MCF 10A (cell line): Measurements from ENCODE around the gene WNT8A. TPM values are rescaled to one million over a fixed set of nuclear protein-coding genes. Genes with fewer than 3 reads are reported as not detected.

Experiments
- BruUV-seq: library from RNA; stranded (reverse); fragments of 400-500 nt; replicated peaks from 2 replicates; lab custom pipeline; 2021; lab: Mats Ljungman, UMichigan
- CTCF ChIA-PET: fragments of 300-600 bp; sonication (Branson Sonifier 250); formaldehyde crosslinking; extraction: SDS; loops from one replicate; lab custom pipeline; 2021; ENCODE audit warnings: antibody characterized with exemption, inconsistent platforms; lab: Yijun Ruan, JAX
- POLR2A ChIA-PET: fragments of 300-600, 350-650 bp; sonication (Branson Sonifier 250); formaldehyde crosslinking; extraction: SDS; loops from one replicate; lab custom pipeline; 2020; ENCODE audit warnings: antibody characterized with exemption, inconsistent platforms; lab: Yijun Ruan, JAX
- DNase-seq: peaks from one replicate; pipeline ENCODE4 v3.0.0-alpha.2; 2018; ENCODE audit not compliant: unreplicated experiment
- H3K27ac Mint-ChIP-seq: one replicate; pipeline ENCODE4 v1.8.0; 2022; ENCODE audit warnings: mild to moderate bottlenecking, low read depth, mixed read lengths; ENCODE audit not compliant: unreplicated experiment
- H3K27me3 Mint-ChIP-seq: one replicate; pipeline ENCODE4 v1.8.0; 2022; ENCODE audit warnings: mixed read lengths; ENCODE audit not compliant: insufficient read depth, unreplicated experiment
- H3K36me3 Mint-ChIP-seq: one replicate; pipeline ENCODE4 v1.8.0; 2022; ENCODE audit warnings: mild to moderate bottlenecking, moderate library complexity, mixed read lengths; ENCODE audit not compliant: insufficient read depth, unreplicated experiment
- H3K4me1 Mint-ChIP-seq: one replicate; pipeline ENCODE4 v1.8.0; 2022; ENCODE audit warnings: mixed read lengths; ENCODE audit not compliant: insufficient read depth, unreplicated experiment
- H3K4me3 Mint-ChIP-seq: one replicate; pipeline ENCODE4 v1.8.0; 2022; ENCODE audit warnings: mild to moderate bottlenecking, moderate library complexity, mixed read lengths; ENCODE audit not compliant: unreplicated experiment
- H3K9me3 Mint-ChIP-seq: one replicate; pipeline ENCODE4 v1.8.0; 2022; ENCODE audit warnings: mixed read lengths; ENCODE audit not compliant: unreplicated experiment
- intact Hi-C: fragments of 100-400 bp; cut with micrococcal nuclease; formaldehyde crosslinking; loops from 2 replicates; pipeline ENCODE4 v1.14.1; 2022
- total RNA-seq: library from RNA; stranded (reverse); gene quantifications from 2 replicates; pipeline ENCODE4 v1.2.3, GENCODE V29; 2022
- TF ChIP-seq, protein P1 (sequence below): fragments of 200-600 bp; IDR thresholded peaks from one replicate; pipeline ENCODE4 v1.8.0; 2022; ENCODE audit warnings: antibody characterized with exemption, mild to moderate bottlenecking; ENCODE audit not compliant: unreplicated experiment

WNT8A gene
- total RNA-seq, 1 experiment from 2014 or later: not detected

DNA sequence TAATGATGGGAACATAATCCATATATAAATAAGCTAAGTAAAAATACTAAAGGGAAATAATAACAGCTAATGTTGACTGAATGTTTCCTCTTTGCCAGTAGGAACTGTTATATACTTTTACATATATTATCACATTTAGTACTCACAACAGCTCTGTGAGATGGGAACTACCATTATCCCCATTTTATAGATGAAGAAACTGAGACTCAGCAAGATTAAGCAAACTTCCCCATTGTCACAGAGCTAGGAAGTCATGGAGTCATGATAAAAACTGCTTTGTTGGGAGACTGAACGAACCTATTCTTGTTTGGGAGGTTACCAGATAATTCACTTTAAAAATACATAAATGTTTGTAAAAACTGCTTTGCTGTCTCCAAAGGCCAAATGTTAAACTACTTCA, 23.4 kb downstream of the WNT8A start:
- Mint-ChIP-seq H3K9me3 (no peaks in the 10 kb centered on the region), H3K4me1 (peaks cover 5% of the 10 kb centered on the region), H3K27ac (no peak overlapping the region), H3K36me3 (no peaks in the 10 kb centered on the region), H3K4me3 (no peak overlapping the region), H3K27me3 (peaks cover 45% of the 10 kb centered on the region)
- POLR2A ChIA-PET: no interaction called here
- no peak for DNase-seq
- intact Hi-C loops: no loop called here
- TF ChIP-seq, protein P1, sequence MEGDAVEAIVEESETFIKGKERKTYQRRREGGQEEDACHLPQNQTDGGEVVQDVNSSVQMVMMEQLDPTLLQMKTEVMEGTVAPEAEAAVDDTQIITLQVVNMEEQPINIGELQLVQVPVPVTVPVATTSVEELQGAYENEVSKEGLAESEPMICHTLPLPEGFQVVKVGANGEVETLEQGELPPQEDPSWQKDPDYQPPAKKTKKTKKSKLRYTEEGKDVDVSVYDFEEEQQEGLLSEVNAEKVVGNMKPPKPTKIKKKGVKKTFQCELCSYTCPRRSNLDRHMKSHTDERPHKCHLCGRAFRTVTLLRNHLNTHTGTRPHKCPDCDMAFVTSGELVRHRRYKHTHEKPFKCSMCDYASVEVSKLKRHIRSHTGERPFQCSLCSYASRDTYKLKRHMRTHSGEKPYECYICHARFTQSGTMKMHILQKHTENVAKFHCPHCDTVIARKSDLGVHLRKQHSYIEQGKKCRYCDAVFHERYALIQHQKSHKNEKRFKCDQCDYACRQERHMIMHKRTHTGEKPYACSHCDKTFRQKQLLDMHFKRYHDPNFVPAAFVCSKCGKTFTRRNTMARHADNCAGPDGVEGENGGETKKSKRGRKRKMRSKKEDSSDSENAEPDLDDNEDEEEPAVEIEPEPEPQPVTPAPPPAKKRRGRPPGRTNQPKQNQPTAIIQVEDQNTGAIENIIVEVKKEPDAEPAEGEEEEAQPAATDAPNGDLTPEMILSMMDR: no peak
- CTCF ChIA-PET: interaction anchor here (0.6 to 1.5 kb wide), 6 partner anchors 22 to 298 kb away, joined by 3 to 11 read pairs (median 4); no protein-coding TSS in a partner anchor
- BruUV-seq: no TSS peak

DNA sequence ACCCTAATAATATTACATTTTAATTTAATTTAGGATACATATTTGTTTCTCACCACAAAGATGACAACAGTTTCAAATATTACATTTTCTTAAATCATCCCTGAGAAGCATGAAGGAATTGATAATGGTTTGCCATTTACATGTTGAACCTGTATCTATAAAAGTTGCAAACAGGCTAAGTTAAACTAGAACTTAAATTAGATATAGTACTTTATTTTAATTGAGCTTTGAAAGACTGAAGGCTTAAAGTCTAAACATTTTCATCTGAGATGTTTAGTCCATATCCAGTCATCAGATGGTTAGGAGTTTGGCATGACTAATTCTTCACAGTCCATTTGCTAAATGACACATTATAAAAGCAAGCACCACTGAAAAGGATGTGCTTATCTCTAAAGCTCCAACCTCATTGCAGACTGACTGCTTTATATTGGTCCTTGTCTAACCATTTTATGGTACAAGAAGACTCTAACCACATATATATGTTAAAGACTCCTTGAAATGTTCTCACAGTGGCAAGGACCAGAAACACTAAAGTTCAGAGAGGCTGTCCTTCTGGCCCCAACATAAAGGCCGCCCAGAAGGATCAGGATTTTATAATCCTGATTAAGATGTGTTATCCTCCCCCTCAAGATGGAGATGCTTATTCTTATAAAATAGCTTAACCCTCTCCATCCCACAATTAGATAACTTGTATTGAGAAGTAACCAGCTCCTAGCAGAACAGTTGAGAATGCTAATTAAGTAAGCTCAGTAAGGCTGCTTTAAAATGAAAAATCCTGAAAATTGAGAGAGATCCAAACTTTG, 25.8 kb downstream of the WNT8A start:
- TF ChIP-seq, protein P1: no peak

DNA sequence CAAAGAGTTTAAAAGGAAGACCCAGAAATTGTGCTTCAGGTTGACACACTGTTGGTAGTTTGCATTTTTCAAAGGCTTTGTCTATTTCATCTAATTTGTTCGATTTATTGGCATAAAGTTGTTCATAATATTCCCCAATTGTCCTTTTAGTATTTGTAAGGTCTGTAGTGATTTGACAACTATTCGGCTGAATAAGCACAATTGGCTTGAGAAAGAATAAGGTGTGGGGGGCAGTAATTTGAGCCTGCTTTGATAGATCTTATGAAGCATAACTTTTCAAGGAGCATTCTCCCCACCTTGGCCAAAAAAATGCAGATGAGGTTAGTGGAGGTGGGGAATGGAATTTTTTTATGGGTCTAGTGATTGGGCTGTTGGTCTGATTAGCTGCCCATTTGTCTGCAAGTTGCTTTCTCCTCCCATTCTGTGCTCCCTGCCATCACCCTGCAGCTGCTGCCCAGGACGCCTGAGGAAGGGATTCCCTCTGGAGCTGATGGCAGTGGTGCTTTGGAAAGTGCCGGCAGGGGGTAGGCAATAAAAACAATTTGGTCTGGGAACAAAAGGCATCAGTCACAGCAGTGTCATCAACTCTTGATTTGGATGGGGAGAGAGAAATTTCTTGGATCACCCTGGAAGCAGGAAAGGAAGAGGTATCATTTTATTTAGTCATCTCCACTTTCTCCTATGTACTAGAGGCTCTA, 26.6 kb downstream of the WNT8A start:
- CTCF ChIA-PET: interaction anchor here (0.7 to 3.5 kb wide), 8 partner anchors 14 to 244 kb away, joined by 3 to 18 read pairs (median 6); no protein-coding TSS in a partner anchor

More for the DNA sequence above, 25.8 kb downstream of the WNT8A start:
- BruUV-seq: no TSS peak
- Mint-ChIP-seq H3K9me3 (no peaks in the 10 kb centered on the region), H3K4me3 (no peak overlapping the region), H3K27ac (no peak overlapping the region), H3K4me1 (peaks cover 5% of the 10 kb centered on the region), H3K27me3 (peaks cover 39% of the 10 kb centered on the region), H3K36me3 (no peaks in the 10 kb centered on the region)
- no peak for DNase-seq
- POLR2A ChIA-PET: interaction anchor here (0.5 kb wide), 1 partner anchor 335 kb away, joined by 4 read pairs; no protein-coding TSS in a partner anchor
- intact Hi-C loops: loop anchor here (2.0 kb wide), 1 partner anchor 33 kb away; no protein-coding TSS in a partner anchor
- CTCF ChIA-PET: interaction anchor here (0.7 to 2.7 kb wide), 9 partner anchors 13 to 244 kb away, joined by 3 to 18 read pairs (median 4); no protein-coding TSS in a partner anchor

More for the DNA sequence above, 26.6 kb downstream of the WNT8A start:
- Mint-ChIP-seq H3K4me3 (no peak overlapping the region), H3K27me3 (peaks cover 39% of the 10 kb centered on the region), H3K4me1 (peaks cover 5% of the 10 kb centered on the region), H3K27ac (no peak overlapping the region), H3K9me3 (no peaks in the 10 kb centered on the region), H3K36me3 (no peaks in the 10 kb centered on the region)
- TF ChIP-seq, protein P1: no peak
- intact Hi-C loops: loop anchor here (2.0 kb wide), 1 partner anchor 34 kb away; no protein-coding TSS in a partner anchor
- POLR2A ChIA-PET: no interaction called here
- BruUV-seq: no TSS peak
- DNase-seq: no peak
